K562 (cell line): ENCODE results near the gene COL8A2. TPM values are rescaled to one million over a fixed set of nuclear protein-coding genes. Genes with fewer than 3 reads are reported as not detected.

Experiments used
- ATF3 ChIP-seq, 2 experiments: fragments of 450-650 bp in 1 of 2; sonication (generic) in 1 of 2; formaldehyde crosslinking in 1 of 2; IDR thresholded peaks in 1 of 2; conservative IDR thresholded peaks in 1 of 2; 2 replicates each; pipeline versions ENCODE4 v1.6.1 to v1.8.1; 2016 to 2023; ENCODE audit warnings: mild to moderate bottlenecking in 2 of 2, moderate library complexity in 2 of 2, inconsistent platforms in 1 of 2, missing genetic modification reagents in 1 of 2
- C11orf30 ChIP-seq: fragments of 450-650 bp; IDR thresholded peaks from 2 replicates; pipeline ENCODE4 v1.6.1; 2016; ENCODE audit warnings: low read depth, mild to moderate bottlenecking
- CBX5 ChIP-seq: IDR thresholded peaks from 2 replicates; pipeline ENCODE4 v1.6.1; 2014; ENCODE audit warnings: low read depth, borderline replicate concordance
- CCAR2 ChIP-seq: fragments of 200-400 bp; formaldehyde crosslinking; IDR thresholded peaks from 2 replicates; pipeline ENCODE4 v1.6.1; 2017; ENCODE audit warnings: mild to moderate bottlenecking, low read depth, low read length
- CREB1 ChIP-seq, 2 experiments: sonication (generic) in 1 of 2; formaldehyde crosslinking in 1 of 2; IDR thresholded peaks; 2 replicates each; pipeline versions ENCODE4 v1.6.1 to v1.8.0; 2012 to 2022; ENCODE audit warnings: inconsistent platforms in 1 of 2, mild to moderate bottlenecking in 1 of 2, missing genetic modification reagents in 1 of 2, moderate library complexity in 1 of 2
- CREM ChIP-seq: IDR thresholded peaks from 2 replicates; pipeline ENCODE4 v1.6.1; 2014; ENCODE audit warnings: antibody characterized with exemption, low read depth
- ESRRA ChIP-seq: fragments of 450-650 bp; IDR thresholded peaks from 2 replicates; pipeline ENCODE4 v1.6.1; 2014; ENCODE audit warnings: low read depth, mild to moderate bottlenecking, moderate library complexity, borderline replicate concordance
- PRDM10 ChIP-seq: fragments of 450-650 bp; IDR thresholded peaks from 2 replicates; pipeline ENCODE4 v1.6.1; 2018; ENCODE audit not compliant: partially characterized antibody
- SPI1 ChIP-seq: IDR thresholded peaks from 2 replicates; pipeline ENCODE4 v1.6.1; 2011; ENCODE audit warnings: low read depth, low read length, control low read depth, borderline replicate concordance
- STAT5B ChIP-seq: fragments of 250-450 bp; sonication (Bioruptor Pico); IDR thresholded peaks from 2 replicates; pipeline ENCODE4 v1.8.0; 2021; ENCODE audit warnings: mild to moderate bottlenecking, inconsistent platforms
- ZNF316 ChIP-seq: fragments of 450-650 bp; IDR thresholded peaks from 2 replicates; pipeline ENCODE4 v1.6.1; 2016
- ZNF384 ChIP-seq: IDR thresholded peaks from 2 replicates; pipeline ENCODE4 v1.6.1; 2012; ENCODE audit warnings: low read depth, low read length, improper control_type of control experiment
- polyA plus RNA-seq, 8 experiments: library from polyadenylated mRNA; depleted of rRNA in 4 of 8; stranded (reverse) in 5 of 8; unstranded in 3 of 8; fragments of >200 nt; fragmentation: Nextera tagmentation in 2 of 8; fragmentation: Illumina TruSeq in 1 of 8; extraction: Ambion mirVana in 2 of 8; extraction: Trizol in 1 of 8; gene quantifications; 2 replicates each; pipeline versions ENCODE4 v1.2.1 to v1.2.3, GENCODE V29; 2011 to 2014; ENCODE audit warnings: inconsistent platforms in 1 of 8, missing spikeins in 1 of 8
- total RNA-seq, 7 experiments: library from RNA; depleted of rRNA in 6 of 7; stranded (reverse); fragments of >200 nt in 6 of 7; fragmentation: Illumina TruSeq in 2 of 7; extraction: Trizol in 2 of 7; gene quantifications; 2 replicates each; pipeline versions ENCODE4 v1.2.1 to v1.2.3, GENCODE V29; 2011 to 2021; ENCODE audit warnings: low replicate concordance in 1 of 7

Gene COL8A2
- total and polyA plus RNA-seq, 9 of the 15 experiments (the other 6 are each of a cell fraction or from before 2014, with no cell fraction given): 0.03 to 0.14 (median 0.04) TPM; not detected in 5

GRCh38 chr1:36166136-36166535 is 41.1 kb upstream of the COL8A2 start (continued):
- peak; percentile 52; the same call in 1 of the 2 replicates for TF ChIP-seq ESRRA
- no peak for TF ChIP-seq CCAR2
- TF ChIP-seq PRDM10: peak; percentile 43
- peak; percentile 35 for TF ChIP-seq ZNF316
- TF ChIP-seq CBX5: no peak
- TF ChIP-seq SPI1: no peak
- TF ChIP-seq ATF3 (IDR thresholded peaks at IDR 0.05): peak; percentile 9; the same call in 1 of the 2 replicates
- no peak for TF ChIP-seq ATF3 (CRISPR knock-in tag; conservative IDR thresholded peaks at IDR 0.05)
- peak; percentile 35; the same call in 1 of the 2 replicates for TF ChIP-seq C11orf30
- TF ChIP-seq CREB1 (IDR thresholded peaks at IDR 0.05): peak; percentile 30; the same call in 1 of the 2 replicates
- TF ChIP-seq CREB1 (CRISPR knock-in tag; IDR thresholded peaks at IDR 0.05): no peak
- peak; percentile 80 for TF ChIP-seq ZNF384
- TF ChIP-seq CREM: peak; percentile 27; the same call in 1 of the 2 replicates
- no peak for TF ChIP-seq STAT5B (CRISPR knock-in tag)
